Measurements from ENCODE around the gene DDTL.
"Not testable (repeated sequence)": the region's sequence is repeated elsewhere in the genome, so short reads cannot be mapped to it uniquely, and the experiment has no call there.

The DDTL gene

GRCh38 chr22:23966568-23966967 lies at the start of gene DDTL:
Gene DDTL, plus strand, starts transcription at chr22:23966888. Its CDS starts 27 bp downstream, at chr22:23966915.
- H3K27me3 ChIP-seq (ENCODE audit: insufficient read depth, poor library complexity, severe bottlenecking); DNase-seq (ENCODE audit: low spot score); H3K9me3 ChIP-seq (ENCODE audit: severe bottlenecking); H3K27ac ChIP-seq (ENCODE audit: poor library complexity, severe bottlenecking); H3K4me3 ChIP-seq (ENCODE audit: severe bottlenecking); H3K4me1 ChIP-seq (ENCODE audit: insufficient read depth, poor library complexity, severe bottlenecking): not testable (repeated sequence)
- ATAC-seq (ENCODE audit: low read depth) = peak; percentile 91
- H3K36me3 ChIP-seq (ENCODE audit: low read depth) = peaks cover 22% of the 10 kb centered on the region

- not testable (repeated sequence) for H3K27me3 ChIP-seq (ENCODE audit: insufficient read depth, poor library complexity, severe bottlenecking); H3K4me1 ChIP-seq (ENCODE audit: insufficient read depth, poor library complexity, severe bottlenecking); H3K9me3 ChIP-seq (ENCODE audit: severe bottlenecking); H3K4me3 ChIP-seq (ENCODE audit: severe bottlenecking); ATAC-seq (ENCODE audit: low read depth); DNase-seq (ENCODE audit: low spot score); H3K27ac ChIP-seq (ENCODE audit: poor library complexity, severe bottlenecking)
- H3K36me3 ChIP-seq (ENCODE audit: low read depth) = peaks cover 30% of the 10 kb centered on the region
Observed at GRCh38 chr22:23920267-23920611, 46.4 kb upstream of the DDTL start.

- not testable (repeated sequence) for H3K4me1 ChIP-seq (ENCODE audit: insufficient read depth, poor library complexity, severe bottlenecking); H3K27ac ChIP-seq (ENCODE audit: poor library complexity, severe bottlenecking); H3K27me3 ChIP-seq (ENCODE audit: insufficient read depth, poor library complexity, severe bottlenecking); H3K4me3 ChIP-seq (ENCODE audit: severe bottlenecking); DNase-seq (ENCODE audit: low spot score); H3K9me3 ChIP-seq (ENCODE audit: severe bottlenecking)
- ATAC-seq (ENCODE audit: low read depth) = peak; percentile 64; the same call in 2 of the 3 replicates
- H3K36me3 ChIP-seq (ENCODE audit: low read depth) = peaks cover 42% of the 10 kb centered on the region
Observed at GRCh38 chr22:23921586-23922201, 45.0 kb upstream of the DDTL start.

GRCh38 chr22:23922921-23923320 lies 43.8 kb upstream of the DDTL start:
- no peak overlapping the region for H3K4me3 ChIP-seq (ENCODE audit: severe bottlenecking)
- TF ChIP-seq CTCF (IDR thresholded peaks at IDR 0.05; ENCODE audit: poor library complexity, severe bottlenecking) = no peak
- no peak for DNase-seq (ENCODE audit: low spot score)
- H3K27me3 ChIP-seq (ENCODE audit: insufficient read depth, poor library complexity, severe bottlenecking) = no peaks in the 10 kb centered on the region
- ATAC-seq (ENCODE audit: low read depth) = no peak
- peaks cover 52% of the 10 kb centered on the region for H3K36me3 ChIP-seq (ENCODE audit: low read depth)
- no peaks in the 10 kb centered on the region for H3K4me1 ChIP-seq (ENCODE audit: insufficient read depth, poor library complexity, severe bottlenecking)
- no peak overlapping the region for H3K27ac ChIP-seq (ENCODE audit: poor library complexity, severe bottlenecking)
- H3K9me3 ChIP-seq (ENCODE audit: severe bottlenecking) = no peaks in the 10 kb centered on the region

- ATAC-seq (ENCODE audit: low read depth) (no peak), DNase-seq (ENCODE audit: low spot score) (no peak)
- H3K4me3 ChIP-seq (ENCODE audit: severe bottlenecking) = no peak overlapping the region
- no peaks in the 10 kb centered on the region for H3K9me3 ChIP-seq (ENCODE audit: severe bottlenecking)
- H3K27me3 ChIP-seq (ENCODE audit: insufficient read depth, poor library complexity, severe bottlenecking) = no peaks in the 10 kb centered on the region
- no peak overlapping the region for H3K27ac ChIP-seq (ENCODE audit: poor library complexity, severe bottlenecking)
- no peaks in the 10 kb centered on the region for H3K4me1 ChIP-seq (ENCODE audit: insufficient read depth, poor library complexity, severe bottlenecking)
- H3K36me3 ChIP-seq (ENCODE audit: low read depth) = peaks cover 68% of the 10 kb centered on the region
- TF ChIP-seq CTCF (IDR thresholded peaks at IDR 0.05; ENCODE audit: poor library complexity, severe bottlenecking) = no peak
Observed at GRCh38 chr22:23925020-23925606, 41.6 kb upstream of the DDTL start.

GRCh38 chr22:23926561-23926960 lies 40.1 kb upstream of the DDTL start:
- DNase-seq (ENCODE audit: low spot score) = no peak
- no peak for ATAC-seq (ENCODE audit: low read depth)
- H3K27me3 ChIP-seq (ENCODE audit: insufficient read depth, poor library complexity, severe bottlenecking) = no peaks in the 10 kb centered on the region
- no peak overlapping the region for H3K4me3 ChIP-seq (ENCODE audit: severe bottlenecking)
- H3K4me1 ChIP-seq (ENCODE audit: insufficient read depth, poor library complexity, severe bottlenecking) = no peaks in the 10 kb centered on the region
- H3K9me3 ChIP-seq (ENCODE audit: severe bottlenecking) = no peaks in the 10 kb centered on the region
- no peak for TF ChIP-seq CTCF (IDR thresholded peaks at IDR 0.05; ENCODE audit: poor library complexity, severe bottlenecking)
- no peak overlapping the region for H3K27ac ChIP-seq (ENCODE audit: poor library complexity, severe bottlenecking)
- peaks cover 82% of the 10 kb centered on the region for H3K36me3 ChIP-seq (ENCODE audit: low read depth)

Measured in RWPE2 (cell line).